ENCODE data around the gene PIANP.
"Not testable (repeated sequence)": the region's sequence is repeated elsewhere in the genome, so short reads cannot be mapped to it uniquely, and the experiment has no call there.

The PIANP gene, protein sequence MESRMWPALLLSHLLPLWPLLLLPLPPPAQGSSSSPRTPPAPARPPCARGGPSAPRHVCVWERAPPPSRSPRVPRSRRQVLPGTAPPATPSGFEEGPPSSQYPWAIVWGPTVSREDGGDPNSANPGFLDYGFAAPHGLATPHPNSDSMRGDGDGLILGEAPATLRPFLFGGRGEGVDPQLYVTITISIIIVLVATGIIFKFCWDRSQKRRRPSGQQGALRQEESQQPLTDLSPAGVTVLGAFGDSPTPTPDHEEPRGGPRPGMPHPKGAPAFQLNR

DNA sequence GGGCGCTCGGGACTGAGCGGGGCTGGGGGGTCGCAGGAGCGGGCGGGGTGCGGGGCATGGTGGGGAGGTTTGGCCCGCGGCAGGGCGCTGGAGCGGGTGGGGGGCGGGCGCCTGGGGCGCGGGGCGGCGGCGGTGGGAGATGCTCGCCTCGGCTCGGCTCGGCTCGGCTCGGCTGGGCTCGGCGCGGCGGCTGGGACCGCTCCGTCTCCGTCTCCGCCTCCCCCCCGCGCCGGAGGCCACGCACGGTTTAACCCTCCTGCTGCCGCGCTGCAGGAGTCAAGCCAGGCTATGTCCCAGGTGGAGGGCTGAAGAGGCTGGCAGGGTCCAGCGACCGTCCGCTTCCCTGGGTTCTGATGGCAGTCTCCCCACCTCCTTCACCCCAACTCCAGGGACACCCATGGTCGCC, at the start of gene PIANP:
Gene PIANP (minus strand): TSS at position 170 of the 406 bp plus-strand sequence. CDS start 2,754 bp downstream, outside the sequence.
- peak; percentile 79 for DNase-seq

DNA sequence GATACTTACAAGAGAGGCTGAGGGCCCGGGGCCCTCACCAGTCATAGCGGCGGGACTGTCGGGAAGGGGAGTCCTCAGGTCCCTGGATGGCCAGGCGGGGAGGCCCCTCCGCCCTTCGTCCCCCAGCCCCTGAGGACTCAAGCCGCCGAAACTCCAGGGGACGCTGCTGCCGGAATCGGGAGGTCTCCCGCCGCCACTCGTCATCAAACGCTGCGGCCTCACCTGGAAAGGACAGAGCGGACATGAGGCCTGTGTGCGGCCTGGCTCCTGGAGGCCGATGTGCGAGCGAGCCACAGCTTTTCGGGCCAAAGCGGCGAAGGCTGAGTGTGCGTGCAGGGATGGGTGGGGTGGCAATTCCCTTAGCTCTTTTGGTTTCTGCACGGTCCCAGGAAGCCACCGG, 48.1 kb upstream of the PIANP start:
- no peak for DNase-seq

- DNase-seq = no peak
Observed at GRCh38 chr12:6747216-6747615, 46.6 kb upstream of the PIANP start.

- no peak for DNase-seq
Observed at GRCh38 chr12:6745741-6746525, 45.3 kb upstream of the PIANP start.

DNA sequence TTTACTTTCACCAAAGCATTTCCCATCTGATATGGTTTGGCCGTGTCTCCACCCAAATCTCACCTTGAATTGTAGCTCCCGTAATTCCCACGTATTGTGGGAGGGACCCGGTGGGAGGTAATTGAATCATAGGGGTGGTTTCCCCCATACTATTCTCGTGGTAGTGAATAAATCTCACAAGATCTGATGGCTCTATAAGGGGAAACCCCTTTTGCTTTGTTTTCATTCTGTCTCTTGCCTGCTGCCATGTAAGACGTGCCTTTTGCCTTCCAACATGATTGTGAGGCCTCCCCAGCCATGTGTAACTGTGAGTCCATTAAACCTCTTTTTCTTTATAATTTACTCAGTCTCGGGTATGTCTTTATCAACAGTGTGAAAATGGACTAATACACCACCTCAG, 42.7 kb upstream of the PIANP start:
- DNase-seq = not testable (repeated sequence)

- no peak for DNase-seq
Observed at GRCh38 chr12:6742834-6743233, 42.2 kb upstream of the PIANP start.

- DNase-seq = not testable (repeated sequence)
Observed at GRCh38 chr12:6742080-6742479, 41.5 kb upstream of the PIANP start.

GRCh38 chr12:6736754-6737153, 36.1 kb upstream of the PIANP start:
- DNase-seq = no peak

DNA sequence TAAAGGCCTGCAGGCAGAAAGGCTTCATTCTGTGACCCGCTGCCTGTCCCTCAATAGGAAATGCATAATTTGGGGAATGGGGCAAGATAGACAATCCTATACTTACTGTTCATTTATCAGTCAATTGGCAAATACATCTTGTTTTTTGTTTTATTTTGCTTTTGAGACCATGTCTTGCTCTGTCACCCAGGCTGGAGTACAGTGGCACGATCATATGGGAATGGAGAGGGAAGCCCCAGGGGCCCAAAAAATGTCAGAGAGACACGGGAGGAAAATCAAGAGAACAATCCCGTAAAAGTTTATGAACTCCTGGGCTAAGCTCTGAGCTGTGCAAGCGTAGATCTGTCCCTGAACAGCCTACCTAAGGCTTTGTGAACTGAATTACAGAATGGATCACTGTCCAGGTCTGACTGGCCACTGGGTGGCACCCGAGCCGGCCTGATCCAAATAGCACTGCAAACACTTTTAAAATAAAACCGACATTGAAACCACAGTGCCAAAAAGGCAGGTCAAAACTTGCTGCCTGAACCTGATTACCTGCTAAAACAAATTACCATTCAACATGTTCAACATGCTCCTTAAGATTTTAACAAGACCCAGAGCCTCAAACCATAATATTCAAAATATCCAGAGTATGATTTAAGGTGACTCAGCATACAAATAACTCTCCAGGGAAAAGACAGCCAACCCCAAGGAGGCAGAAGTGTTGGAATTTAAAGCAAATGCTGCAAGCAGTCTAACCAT, 35.0 kb upstream of the PIANP start:
- DNase-seq = peak; percentile 75

DNA sequence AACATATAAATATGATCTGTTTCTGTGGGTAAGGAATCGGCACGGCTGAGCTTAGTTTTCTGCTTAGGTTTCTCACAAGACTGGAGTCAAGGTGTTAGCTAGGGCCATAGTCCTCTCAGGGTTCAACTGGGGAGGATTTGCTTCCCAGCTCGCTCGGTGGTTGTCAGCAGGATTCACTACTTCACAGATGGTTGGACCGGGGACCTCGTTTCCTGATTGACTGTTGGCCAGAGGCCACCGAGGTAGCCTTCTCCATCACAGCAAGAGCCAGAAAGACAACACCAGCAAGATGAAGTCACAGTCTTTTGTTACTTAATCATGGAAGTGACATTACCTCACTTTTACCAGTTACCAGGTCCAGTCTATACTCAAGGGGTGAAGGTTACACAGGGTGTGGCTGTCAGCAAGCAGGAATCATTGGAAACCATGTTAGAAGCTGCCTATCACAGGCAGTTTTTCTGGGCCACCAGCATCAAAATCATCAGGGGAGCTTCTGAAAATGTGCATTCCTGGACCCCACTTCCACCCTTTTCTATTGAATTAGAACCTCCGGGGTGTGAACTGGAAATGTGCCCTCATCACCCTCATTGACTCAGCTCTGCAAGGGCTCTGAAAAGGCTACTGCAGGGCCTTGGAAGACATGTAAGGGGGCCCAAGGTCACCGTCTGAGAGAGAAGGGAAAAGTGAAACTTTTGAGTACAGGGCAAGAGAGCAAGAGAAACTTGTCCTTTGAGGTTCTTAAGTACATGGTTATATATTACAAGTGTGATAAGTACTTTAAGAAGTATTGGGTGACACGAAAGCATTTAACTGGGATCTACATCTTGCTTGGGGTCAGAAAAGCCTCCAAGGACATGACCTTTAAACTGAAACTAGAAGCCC, 34.1 kb upstream of the PIANP start:
- no peak for DNase-seq

- no peak for DNase-seq
Observed at GRCh38 chr12:6730169-6730568, 29.6 kb upstream of the PIANP start.

DNA sequence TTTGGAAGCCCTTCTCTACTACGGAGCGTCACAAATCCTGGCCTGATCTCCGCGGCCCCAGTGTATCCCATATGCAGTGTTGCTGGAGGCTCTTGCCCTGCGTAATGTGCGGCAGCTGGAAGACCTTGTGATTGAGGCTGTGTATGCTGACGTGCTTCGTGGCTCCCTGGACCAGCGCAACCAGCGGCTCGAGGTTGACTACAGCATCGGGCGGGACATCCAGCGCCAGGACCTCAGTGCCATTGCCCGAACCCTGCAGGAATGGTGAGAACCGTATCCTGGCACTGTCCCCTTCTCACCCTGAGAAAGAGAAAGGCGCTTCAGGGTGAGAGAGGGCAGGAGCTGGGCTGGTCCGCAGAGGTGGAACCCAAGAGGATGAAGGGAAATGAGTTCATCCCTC, 28.6 kb upstream of the PIANP start:
- no peak for DNase-seq

DNA sequence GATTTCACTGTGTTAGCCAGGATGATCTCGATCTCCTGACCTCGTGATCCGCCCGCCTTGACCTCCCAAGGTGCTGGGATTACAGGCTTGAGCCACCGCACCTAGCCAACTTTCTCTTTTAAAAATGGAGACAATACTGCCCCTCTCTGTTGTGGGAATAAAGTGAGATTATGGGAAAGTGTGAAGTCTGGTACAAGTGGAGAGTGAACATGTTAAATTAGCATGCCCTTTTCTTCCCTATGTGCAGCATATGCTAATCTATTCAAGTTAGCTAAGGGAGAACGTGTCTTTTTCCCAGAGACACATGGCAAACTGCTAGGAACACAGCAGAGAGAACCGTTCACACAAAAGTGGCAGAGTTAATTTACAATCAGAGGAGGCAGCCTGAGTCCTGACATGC, 24.7 kb upstream of the PIANP start:
- DNase-seq = no peak

GRCh38 chr12:6724409-6724797, 23.8 kb upstream of the PIANP start:
- peak; percentile 82 for DNase-seq

DNA sequence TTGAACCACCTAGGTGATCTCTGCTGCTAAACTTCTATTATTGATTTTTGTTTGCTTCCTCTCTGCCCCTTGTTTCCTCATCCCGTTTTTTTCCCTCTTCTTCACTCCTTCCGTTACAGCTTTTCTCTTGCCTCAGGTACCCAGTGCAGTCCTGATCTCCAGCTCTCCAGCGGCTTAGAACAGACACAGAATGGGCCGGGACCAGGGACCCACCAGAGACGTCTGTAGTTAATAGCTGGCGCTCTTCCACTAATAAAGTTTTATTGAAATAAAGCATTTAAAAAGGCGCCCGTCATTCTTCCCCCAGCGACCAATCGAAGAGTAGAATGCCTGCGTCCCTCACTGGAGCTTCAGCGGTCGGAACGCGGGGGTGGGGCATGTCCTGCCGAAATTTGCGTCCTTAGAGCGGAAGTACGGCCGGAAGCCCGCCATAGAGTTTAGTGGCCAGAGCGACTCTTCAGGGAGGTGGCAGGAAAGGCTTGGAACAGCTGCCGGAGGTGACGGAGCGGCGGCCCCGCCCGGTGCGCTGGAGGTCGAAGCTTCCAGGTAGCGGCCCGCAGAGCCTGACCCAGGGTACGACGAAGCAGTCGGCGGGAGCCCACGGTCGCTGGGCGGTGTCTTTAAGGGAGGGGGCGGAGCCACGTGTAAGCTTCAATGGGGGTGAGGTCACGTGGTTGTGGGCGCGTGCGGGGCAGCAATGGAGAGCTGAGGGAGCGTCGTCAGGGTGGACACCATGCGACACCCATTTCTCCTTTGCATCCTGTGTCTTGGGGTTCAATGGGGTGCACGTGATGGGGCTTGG, 23.2 kb upstream of the PIANP start, which contains the start of gene COPS7A:
Gene COPS7A (plus strand): TSS at position 440 of the 802 bp plus-strand sequence. CDS start 611 bp downstream, outside the sequence.
- DNase-seq = peak; percentile 100

DNA sequence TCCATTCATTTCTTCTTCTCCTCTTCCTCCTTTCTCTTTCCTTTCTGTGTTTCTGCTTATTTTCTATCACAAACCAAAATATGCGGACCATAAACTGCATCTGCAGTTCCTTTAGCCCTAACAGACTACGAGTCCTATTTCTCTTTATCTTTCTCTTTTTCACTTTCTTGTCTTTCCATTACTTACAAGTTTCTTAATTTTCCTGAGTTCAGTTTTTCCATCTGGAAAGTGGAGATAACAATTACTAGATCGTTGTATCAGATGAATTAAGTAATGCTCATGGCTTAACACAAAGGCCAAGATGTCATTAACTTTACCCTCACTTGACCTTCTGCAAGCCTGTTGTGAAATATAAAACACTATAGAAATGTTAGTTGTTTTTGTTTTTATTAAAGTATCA, 22.2 kb upstream of the PIANP start:
- DNase-seq = no peak

DNA sequence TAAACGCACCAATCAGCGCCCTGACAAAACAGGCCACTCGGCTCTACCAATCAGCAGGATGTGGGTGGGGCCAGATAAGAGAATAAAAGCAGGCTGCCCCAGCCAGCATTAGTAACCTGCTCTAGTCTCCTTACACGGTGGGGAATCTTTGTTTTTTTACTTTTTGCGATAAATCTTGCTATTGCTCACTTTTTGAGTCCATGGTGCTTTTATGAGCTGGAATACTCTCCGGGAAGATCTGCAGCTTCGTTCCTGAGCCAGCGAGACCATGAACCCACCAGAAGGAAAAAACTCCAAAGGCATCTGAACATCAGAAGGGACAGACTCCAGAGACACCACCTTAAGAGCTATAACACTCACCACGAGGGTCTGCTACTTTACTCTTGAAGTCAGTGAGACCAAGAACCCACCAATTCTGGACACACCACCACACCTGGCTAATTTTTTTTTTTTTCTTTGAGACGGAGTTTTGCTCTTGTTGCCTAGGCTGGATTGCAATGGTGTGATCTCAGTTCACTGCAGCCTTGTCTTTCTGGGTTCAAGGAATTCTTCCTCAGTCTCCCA, 16.3 kb upstream of the PIANP start:
- no peak for DNase-seq

DNA sequence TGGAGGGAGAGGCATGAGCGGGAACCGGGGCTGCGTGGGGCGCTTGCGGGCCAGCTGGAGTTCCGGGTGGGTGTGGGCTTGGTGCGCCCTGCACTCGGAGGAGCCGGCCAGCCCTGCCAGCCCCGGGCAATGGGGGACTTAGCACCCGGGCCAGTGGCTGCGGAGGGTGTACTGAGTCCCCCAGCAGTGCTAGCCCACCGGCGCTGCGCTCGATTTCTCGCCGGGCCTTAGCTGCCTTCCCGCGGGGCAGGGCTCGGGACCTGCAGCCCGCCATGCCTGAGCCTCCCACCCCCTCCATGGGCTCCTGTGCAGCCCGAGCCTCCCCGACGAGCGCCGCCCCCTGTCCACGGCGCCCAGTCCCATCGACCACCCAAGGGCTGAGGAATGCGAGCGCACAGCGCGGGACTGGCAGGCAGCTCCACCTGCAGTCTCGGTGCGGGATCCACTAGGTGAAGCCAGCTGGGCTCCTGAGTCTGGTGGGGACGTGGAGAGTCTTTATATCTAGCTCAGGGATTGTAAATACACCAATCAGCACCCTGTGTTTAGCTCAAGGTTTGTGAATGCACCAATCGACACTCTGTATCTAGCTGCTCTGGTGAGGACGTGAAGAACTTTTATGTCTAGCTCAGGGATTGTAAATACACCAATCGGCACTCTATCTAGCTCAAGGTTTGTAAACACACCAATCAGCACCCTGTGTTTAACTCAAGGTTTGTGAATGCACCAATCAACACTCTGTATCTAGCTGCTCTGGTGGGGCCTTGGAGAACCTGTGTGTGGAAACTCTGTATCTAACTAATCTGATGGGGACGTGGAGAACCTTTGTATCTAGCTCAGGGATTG, 15.6 kb upstream of the PIANP start:
- not testable (repeated sequence) for DNase-seq

GRCh38 chr12:6708960-6709394, 8.4 kb upstream of the PIANP start:
- peak; percentile 18 for DNase-seq

- not testable (repeated sequence) for DNase-seq
Observed at GRCh38 chr12:6708351-6708750, 7.7 kb upstream of the PIANP start.
